ENCODE data around the gene SHBG. TPM values are rescaled to one million over a fixed set of nuclear protein-coding genes. Genes with fewer than 3 reads are reported as not detected.

The SHBG gene
- total RNA-seq, 1 experiment from 2014 or later = 0.35 TPM

- intact Hi-C loops (cut with micrococcal nuclease) = loop anchor here (1.0 to 2.0 kb wide), 2 partner anchors 27 to 74 kb away; partner anchors contain the start of gene SENP3
- TF ChIP-seq, protein P1, sequence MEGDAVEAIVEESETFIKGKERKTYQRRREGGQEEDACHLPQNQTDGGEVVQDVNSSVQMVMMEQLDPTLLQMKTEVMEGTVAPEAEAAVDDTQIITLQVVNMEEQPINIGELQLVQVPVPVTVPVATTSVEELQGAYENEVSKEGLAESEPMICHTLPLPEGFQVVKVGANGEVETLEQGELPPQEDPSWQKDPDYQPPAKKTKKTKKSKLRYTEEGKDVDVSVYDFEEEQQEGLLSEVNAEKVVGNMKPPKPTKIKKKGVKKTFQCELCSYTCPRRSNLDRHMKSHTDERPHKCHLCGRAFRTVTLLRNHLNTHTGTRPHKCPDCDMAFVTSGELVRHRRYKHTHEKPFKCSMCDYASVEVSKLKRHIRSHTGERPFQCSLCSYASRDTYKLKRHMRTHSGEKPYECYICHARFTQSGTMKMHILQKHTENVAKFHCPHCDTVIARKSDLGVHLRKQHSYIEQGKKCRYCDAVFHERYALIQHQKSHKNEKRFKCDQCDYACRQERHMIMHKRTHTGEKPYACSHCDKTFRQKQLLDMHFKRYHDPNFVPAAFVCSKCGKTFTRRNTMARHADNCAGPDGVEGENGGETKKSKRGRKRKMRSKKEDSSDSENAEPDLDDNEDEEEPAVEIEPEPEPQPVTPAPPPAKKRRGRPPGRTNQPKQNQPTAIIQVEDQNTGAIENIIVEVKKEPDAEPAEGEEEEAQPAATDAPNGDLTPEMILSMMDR (IDR thresholded peaks at IDR 0.05; ENCODE audit: unreplicated experiment) = no peak
- peak; percentile 64 for DNase-seq (ENCODE audit: unreplicated experiment)
- no TSS peak for BruUV-seq (replicated peaks)
- CTCF ChIA-PET = interaction anchor here (0.6 to 7.7 kb wide), 25 partner anchors 11 to 297 kb away, joined by 3 to 89 read pairs (median 4); partner anchors contain the start of genes CD68, DNAH2, FXR2 and NAA38
- Mint-ChIP-seq H3K27me3 (ENCODE audit: insufficient read depth, unreplicated experiment) (no peaks in the 10 kb centered on the region), H3K27ac (ENCODE audit: low read depth, unreplicated experiment) (peak overlapping the region; percentile 86), H3K4me1 (ENCODE audit: insufficient read depth, unreplicated experiment) (peaks cover 42% of the 10 kb centered on the region), H3K36me3 (ENCODE audit: insufficient read depth, unreplicated experiment) (peaks cover 43% of the 10 kb centered on the region), H3K9me3 (ENCODE audit: unreplicated experiment) (no peaks in the 10 kb centered on the region), H3K4me3 (ENCODE audit: unreplicated experiment) (peak overlapping the region; percentile 76)
- POLR2A ChIA-PET = interaction anchor here (0.6 to 14.9 kb wide), 25 partner anchors 13 to 566 kb away, joined by 3 to 303 read pairs (median 4); partner anchors contain the start of genes CD68, DNAH2, FXR2 and NEURL4
Measured at GRCh38 chr17:7588553-7589203, 41.3 kb upstream of the SHBG start.

- Mint-ChIP-seq H3K9me3 (ENCODE audit: unreplicated experiment) (no peaks in the 10 kb centered on the region), H3K27me3 (ENCODE audit: insufficient read depth, unreplicated experiment) (no peaks in the 10 kb centered on the region), H3K4me1 (ENCODE audit: insufficient read depth, unreplicated experiment) (peaks cover 42% of the 10 kb centered on the region), H3K36me3 (ENCODE audit: insufficient read depth, unreplicated experiment) (peaks cover 46% of the 10 kb centered on the region), H3K4me3 (ENCODE audit: unreplicated experiment) (peak overlapping the region; percentile 76), H3K27ac (ENCODE audit: low read depth, unreplicated experiment) (peak overlapping the region; percentile 78)
- TSS peak; percentile 85 for BruUV-seq (replicated peaks)
- POLR2A ChIA-PET = interaction anchor here (0.6 to 14.9 kb wide), 24 partner anchors 13 to 566 kb away, joined by 3 to 303 read pairs (median 4); partner anchors contain the start of genes CD68, DNAH2, FXR2 and NEURL4
- intact Hi-C loops (cut with micrococcal nuclease) = loop anchor here (1.0 to 2.0 kb wide), 2 partner anchors 28 to 75 kb away; partner anchors contain the start of gene SENP3
- CTCF ChIA-PET = interaction anchor here (0.5 to 7.7 kb wide), 28 partner anchors 9 to 1122 kb away, joined by 3 to 89 read pairs (median 4); partner anchors contain the start of genes CD68, DNAH2, FXR2 and NAA38
- DNase-seq (ENCODE audit: unreplicated experiment) = peak; percentile 92
- TF ChIP-seq, protein P1 (IDR thresholded peaks at IDR 0.05; ENCODE audit: unreplicated experiment) = peak; percentile 88
Measured at GRCh38 chr17:7589204-7589868, 40.6 kb upstream of the SHBG start.

DNA sequence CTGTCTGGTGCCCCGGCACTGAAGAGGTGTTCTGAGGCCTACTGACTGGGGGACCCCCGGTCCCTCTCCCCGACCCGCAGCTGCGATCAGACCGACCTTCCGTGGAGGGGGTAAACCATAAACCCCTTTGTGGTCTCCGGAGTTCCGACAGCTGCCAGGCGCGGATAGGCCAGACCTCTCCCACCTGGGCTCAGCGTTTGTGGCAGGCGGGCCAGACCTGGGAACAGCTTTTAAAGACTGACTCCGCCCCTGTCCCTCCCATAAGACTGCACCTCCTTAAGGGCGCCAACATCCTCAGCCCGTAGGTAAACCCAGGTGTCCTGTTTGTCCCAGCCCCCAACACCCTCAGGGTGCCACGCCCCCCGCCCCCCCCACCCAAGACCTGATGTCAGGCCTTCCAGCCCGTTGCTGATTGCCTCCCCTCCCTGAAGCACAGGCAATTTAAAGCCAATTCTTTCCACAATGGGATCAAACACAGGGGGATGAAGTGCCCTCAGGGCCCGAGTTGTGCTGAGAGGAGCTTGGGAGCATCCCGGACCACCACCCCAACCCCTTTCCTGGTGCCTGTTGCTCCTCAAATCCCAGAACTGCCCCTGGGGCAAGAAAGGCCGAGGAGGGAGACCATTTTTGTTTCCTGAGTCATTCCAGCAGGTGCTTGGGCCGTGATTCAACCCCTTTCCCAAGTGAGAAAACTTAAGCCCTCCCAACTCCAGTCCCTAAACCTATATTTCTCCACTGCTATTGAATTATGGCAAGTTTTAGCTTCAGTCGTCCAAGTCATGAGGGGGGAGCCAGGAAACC, 39.8 kb upstream of the SHBG start, which contains the start of gene SOX15:
TSS of gene SOX15 (minus strand) at position 204 of the 801 bp plus-strand sequence. CDS start 418 bp downstream, outside the sequence.
- TF ChIP-seq, protein P1 (IDR thresholded peaks at IDR 0.05; ENCODE audit: unreplicated experiment) = no peak
- intact Hi-C loops (cut with micrococcal nuclease) = loop anchor here (1.0 to 2.0 kb wide), 3 partner anchors 25 to 75 kb away; partner anchors contain the start of genes FXR2 and SENP3
- ChIA-PET POLR2A (interaction anchor here (0.6 to 14.9 kb wide), 24 partner anchors 12 to 565 kb away, joined by 3 to 303 read pairs (median 4); partner anchors contain the start of genes CD68, DNAH2, FXR2 and NEURL4), CTCF (interaction anchor here (0.6 to 7.7 kb wide), 21 partner anchors 8 to 1123 kb away, joined by 3 to 89 read pairs (median 4); partner anchors contain the start of genes CD68, DNAH2, FXR2 and TP53)
- H3K4me1 Mint-ChIP-seq (ENCODE audit: insufficient read depth, unreplicated experiment) = peaks cover 38% of the 10 kb centered on the region
- peak within 1 kb of the TSS; percentile 78 for H3K27ac Mint-ChIP-seq (ENCODE audit: low read depth, unreplicated experiment)
- no peaks in the 10 kb centered on the region for H3K27me3 Mint-ChIP-seq (ENCODE audit: insufficient read depth, unreplicated experiment)
- no peaks in the 10 kb centered on the region for H3K9me3 Mint-ChIP-seq (ENCODE audit: unreplicated experiment)
- peaks cover 51% of the 10 kb centered on the region for H3K36me3 Mint-ChIP-seq (ENCODE audit: insufficient read depth, unreplicated experiment)
- H3K4me3 Mint-ChIP-seq (ENCODE audit: unreplicated experiment) = peak within 1 kb of the TSS; percentile 76
- no TSS peak for BruUV-seq (replicated peaks)
- DNase-seq (ENCODE audit: unreplicated experiment) = peak; percentile 80

Measured in MCF 10A (cell line).